Naive thymus-derived CD4-positive, alpha-beta T cell (primary cell): ENCODE results near the gene YES1. TPM values are rescaled to one million over a fixed set of nuclear protein-coding genes. Genes with fewer than 3 reads are reported as not detected.

ENCODE experiments used
- ATAC-seq: fragments of 150-1000 bp; cut with Tn5 transposase; 2 replicates; pipeline ENCODE4 v1.10.0; 2021; ENCODE audit warnings: mild to moderate bottlenecking, moderate library complexity
- CTCF ChIA-PET: fragments of 350-600 bp; sonication (Branson Sonifier 250); formaldehyde crosslinking; loops from one replicate; lab custom pipeline; 2021; ENCODE audit warnings: antibody characterized with exemption; lab: Charles Lee
- POLR2A ChIA-PET: fragments of 350-600 bp; sonication (Branson Sonifier 250); formaldehyde crosslinking; loops from one replicate; lab custom pipeline; 2021; ENCODE audit warnings: antibody characterized with exemption, inconsistent platforms; lab: Charles Lee
- DNase-seq, 9 donors: peaks; one replicate each; pipeline versions ENCODE4 v3.0.0 to v3.0.0-alpha.2; 2020 to 2022; ENCODE audit warnings: mixed read lengths in 1 of 9
- H3K27ac ChIP-seq: one replicate; pipeline ENCODE4 v1.7.0; 2013; ENCODE audit warnings: mild to moderate bottlenecking, low read depth, low read length, moderate library complexity
- H3K27me3 ChIP-seq, 2 donors: one replicate each; pipeline ENCODE4 v1.7.0; 2013; ENCODE audit warnings: low read length in 2 of 2, mild to moderate bottlenecking in 2 of 2, moderate library complexity in 2 of 2; ENCODE audit not compliant: control insufficient read depth in 2 of 2, insufficient read depth in 2 of 2
- H3K36me3 ChIP-seq, 3 experiments: 1 replicate in 2 of 3; 2 replicates in 1 of 3; pipeline ENCODE4 v1.7.0; 2013; ENCODE audit warnings: low read length in 3 of 3, mild to moderate bottlenecking in 3 of 3, moderate library complexity in 1 of 3; ENCODE audit not compliant: insufficient read depth in 3 of 3, control insufficient read depth in 2 of 3
- H3K4me1 ChIP-seq, 2 donors: one replicate each; pipeline ENCODE4 v1.7.0; 2013; ENCODE audit warnings: low read length in 2 of 2, mild to moderate bottlenecking in 2 of 2, moderate library complexity in 1 of 2; ENCODE audit not compliant: control insufficient read depth in 2 of 2, insufficient read depth in 2 of 2
- H3K4me3 ChIP-seq: 2 replicates; pipeline ENCODE4 v1.7.0; 2013; ENCODE audit warnings: mild to moderate bottlenecking, low read length
- H3K9me3 ChIP-seq, 3 experiments: 1 replicate in 2 of 3; 2 replicates in 1 of 3; pipeline ENCODE4 v1.7.0; 2013; ENCODE audit warnings: low read length in 3 of 3; ENCODE audit not compliant: control insufficient read depth in 2 of 3
- H3K27ac Mint-ChIP-seq, 9 donors: one replicate each; pipeline ENCODE4 v1.8.0; 2020 to 2022; ENCODE audit warnings: mixed read lengths in 9 of 9, mild to moderate bottlenecking in 8 of 9, moderate library complexity in 5 of 9, inconsistent platforms in 2 of 9
- H3K27me3 Mint-ChIP-seq, 5 donors: one replicate each; pipeline ENCODE4 v1.8.0; 2021 to 2022; ENCODE audit warnings: mixed read lengths in 5 of 5, mild to moderate bottlenecking in 1 of 5
- H3K36me3 Mint-ChIP-seq, 5 donors: one replicate each; pipeline ENCODE4 v1.8.0; 2020 to 2022; ENCODE audit warnings: mixed read lengths in 5 of 5, mild to moderate bottlenecking in 3 of 5, inconsistent platforms in 1 of 5
- H3K4me1 Mint-ChIP-seq, 7 donors: one replicate each; pipeline ENCODE4 v1.8.0; 2020 to 2022; ENCODE audit warnings: mixed read lengths in 7 of 7, mild to moderate bottlenecking in 3 of 7, inconsistent platforms in 1 of 7
- H3K4me3 Mint-ChIP-seq, 10 donors: one replicate each; pipeline ENCODE4 v1.8.0; 2020 to 2022; ENCODE audit warnings: mild to moderate bottlenecking in 10 of 10, mixed read lengths in 10 of 10, moderate library complexity in 6 of 10, inconsistent platforms in 2 of 10
- H3K9me3 Mint-ChIP-seq, 11 donors: one replicate each; pipeline ENCODE4 v1.8.0; 2020 to 2022; ENCODE audit warnings: mixed read lengths in 11 of 11, mild to moderate bottlenecking in 4 of 11, inconsistent platforms in 1 of 11, moderate library complexity in 1 of 11
- intact Hi-C, 2 donors: fragments of 100-400 bp; cut with micrococcal nuclease; formaldehyde crosslinking; loops; one replicate each; pipeline ENCODE4 v1.15.1; 2023
- polyA plus RNA-seq, 2 donors: library from polyadenylated mRNA; unstranded; fragments of 300-500 nt; fragmentation: Illumina TruSeq; gene quantifications; one replicate each; pipeline ENCODE4 v1.2.3, GENCODE V29; 2021
- total RNA-seq, 6 experiments: library from RNA in 5 of 6; stranded (reverse) in 5 of 6; gene quantifications; 1 replicate in 5 of 6; 2 replicates in 1 of 6; pipeline ENCODE4 v1.2.3 and lab custom pipeline; 2021 to 2026

The YES1 gene
- total RNA-seq: 10 to 100 TPM; 14.2 to 15.8 (median 14.8) TPM
- polyA plus RNA-seq: 1 to 10 TPM in 1 of 2 donors, under 1 TPM in 1; 0.66 to 4.1 TPM
- total RNA-seq (lab: John Stamatoyannopoulos, UW): 25.8 reads per million, percentile 56 among the genes with 10 or more reads in this experiment

DNA sequence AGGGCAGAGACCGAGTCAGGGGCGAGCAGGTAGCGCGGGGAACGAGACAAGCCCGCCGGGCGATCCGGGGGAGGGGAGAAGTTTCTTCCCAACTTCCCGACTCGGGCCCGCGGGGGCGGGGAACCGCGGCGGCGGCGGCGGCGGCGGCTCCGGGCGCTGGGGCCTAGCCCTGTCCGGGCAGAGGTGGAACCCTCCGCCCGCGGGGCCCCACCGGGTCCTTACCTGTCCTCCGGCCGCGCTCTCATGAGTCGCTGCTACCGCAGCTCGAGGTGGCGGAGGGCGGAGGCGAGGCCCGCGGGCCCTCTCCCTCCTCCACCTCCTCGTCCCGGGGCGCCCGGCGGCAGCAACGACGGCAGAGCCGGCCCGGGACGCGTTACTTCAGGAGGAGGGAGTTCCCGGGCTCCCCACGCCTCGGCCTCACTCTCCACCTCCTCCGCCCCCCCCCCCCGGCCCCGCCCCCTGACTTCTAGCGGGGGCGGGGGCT is at the start of gene YES1:
Gene YES1, minus strand, starts transcription at position 351 of the 484 bp plus-strand sequence. CDS start 55,415 bp downstream, outside the sequence.
- Mint-ChIP-seq H3K4me3 (peak within 1 kb of the TSS; percentile 94 to 99 (median 98)), H3K27me3 (peaks cover 0 to 6% (median 0%) of the 10 kb centered on the region in 5 donors), H3K27ac (peak within 1 kb of the TSS; percentile 95 to 100 (median 98)), H3K4me1 (peaks cover 39 to 82% (median 78%) of the 10 kb centered on the region in 7 donors), H3K9me3 (peaks cover 0 to 2% (median 0%) of the 10 kb centered on the region in 11 donors), H3K36me3 (peaks cover 0 to 5% (median 0%) of the 10 kb centered on the region in 5 donors)
- Histone ChIP-seq H3K27ac (peak within 1 kb of the TSS; percentile 94), H3K27me3 (no peaks in the 10 kb centered on the region), H3K4me1 (peaks cover 35 to 36% of the 10 kb centered on the region in 2 donors), H3K4me3 (peak within 1 kb of the TSS; percentile 60), H3K36me3 (peaks cover 0 to 9% (median 0%) of the 10 kb centered on the region in 3 experiments), H3K9me3 (no peaks in the 10 kb centered on the region)
- ChIA-PET CTCF (interaction anchor here (1.0 to 3.1 kb wide), 2 partner anchors 19 to 27 kb away, joined by 5 to 16 read pairs; no protein-coding TSS in a partner anchor), POLR2A (interaction anchor here (0.6 to 4.3 kb wide), 4 partner anchors 9 to 1739 kb away, joined by 3 to 76 read pairs (median 5); no protein-coding TSS in a partner anchor)
- intact Hi-C loops: loop anchor here (1.0 to 10.0 kb wide), 15 partner anchors 8 to 1845 kb away; partner anchors contain the start of genes ENOSF1 (in 2 of the 2), THOC1 (in 2 of the 2), USP14 (in 2 of the 2) and CLUL1 (in 1 of the 2)
- DNase-seq: peak in 3 of 9 donors; percentile 17 to 71 (median 25)
- ATAC-seq: peak; percentile 80

DNA sequence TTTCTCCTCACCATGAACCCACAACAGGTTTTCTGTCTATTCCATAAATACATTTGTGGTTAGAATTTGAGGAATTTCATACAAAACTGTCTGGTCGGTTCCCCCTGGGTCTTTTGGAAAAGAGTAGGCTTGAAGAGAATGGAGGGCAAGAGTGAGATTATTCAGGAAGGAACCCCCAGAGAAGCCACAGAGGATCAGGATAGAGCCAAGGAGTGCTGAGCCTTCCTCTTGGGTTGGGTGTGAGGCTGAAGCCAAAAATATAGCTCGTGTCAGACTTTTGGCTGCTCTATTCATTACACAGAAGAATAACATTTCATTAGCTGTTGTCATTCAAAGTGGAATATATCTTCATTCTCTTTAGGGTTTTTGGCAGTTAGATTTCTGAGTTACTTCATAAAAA is 45.9 kb upstream of the YES1 start:
- no peaks in the 10 kb centered on the region for H3K9me3 ChIP-seq
- no peaks in the 10 kb centered on the region for H3K27me3 ChIP-seq
- no peaks in the 10 kb centered on the region for H3K36me3 ChIP-seq
- ChIA-PET CTCF (no interaction called here), POLR2A (no interaction called here)
- H3K36me3 Mint-ChIP-seq: no peaks in the 10 kb centered on the region
- no peak overlapping the region for H3K27ac Mint-ChIP-seq
- no peaks in the 10 kb centered on the region for H3K9me3 Mint-ChIP-seq
- intact Hi-C loops: no loop called here
- no peak for ATAC-seq
- H3K4me3 ChIP-seq: no peak overlapping the region
- H3K27ac ChIP-seq: no peak overlapping the region
- no peak overlapping the region for H3K4me3 Mint-ChIP-seq
- DNase-seq: no peak
- peaks cover 5 to 21% (median 14%) of the 10 kb centered on the region in 5 donors for H3K27me3 Mint-ChIP-seq
- H3K4me1 Mint-ChIP-seq: no peaks in the 10 kb centered on the region
- no peaks in the 10 kb centered on the region for H3K4me1 ChIP-seq

DNA sequence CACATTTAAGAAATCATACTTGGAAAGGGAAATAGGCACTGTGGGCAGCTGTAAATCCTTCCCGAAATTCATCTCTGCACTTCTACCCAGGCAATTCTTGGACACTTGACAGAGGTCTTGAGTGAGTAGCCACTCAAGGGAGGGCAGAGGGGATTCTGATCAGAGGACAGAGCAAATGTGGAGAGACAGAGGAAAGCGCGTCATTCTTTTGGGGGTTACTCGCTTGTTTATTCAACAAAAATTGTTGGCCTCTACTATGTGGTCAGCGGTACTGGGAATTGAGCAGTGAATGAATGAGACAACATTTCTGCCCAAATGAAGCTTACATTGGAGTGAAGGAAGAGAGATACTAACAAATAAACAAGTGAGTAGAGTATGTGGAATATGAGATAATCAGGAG is 41.4 kb upstream of the YES1 start:
- no peaks in the 10 kb centered on the region for H3K4me1 ChIP-seq
- no peaks in the 10 kb centered on the region for H3K27me3 ChIP-seq
- intact Hi-C loops: no loop called here
- ATAC-seq: no peak
- no peak for DNase-seq
- H3K27ac Mint-ChIP-seq: no peak overlapping the region
- no peak overlapping the region for H3K4me3 ChIP-seq
- H3K4me3 Mint-ChIP-seq: no peak overlapping the region
- no peaks in the 10 kb centered on the region for H3K9me3 Mint-ChIP-seq
- H3K9me3 ChIP-seq: no peaks in the 10 kb centered on the region
- POLR2A ChIA-PET: no interaction called here
- H3K27ac ChIP-seq: no peak overlapping the region
- H3K36me3 ChIP-seq: no peaks in the 10 kb centered on the region
- H3K27me3 Mint-ChIP-seq: peaks cover 0 to 18% (median 9%) of the 10 kb centered on the region in 5 donors
- CTCF ChIA-PET: no interaction called here
- H3K36me3 Mint-ChIP-seq: no peaks in the 10 kb centered on the region
- H3K4me1 Mint-ChIP-seq: no peaks in the 10 kb centered on the region

DNA sequence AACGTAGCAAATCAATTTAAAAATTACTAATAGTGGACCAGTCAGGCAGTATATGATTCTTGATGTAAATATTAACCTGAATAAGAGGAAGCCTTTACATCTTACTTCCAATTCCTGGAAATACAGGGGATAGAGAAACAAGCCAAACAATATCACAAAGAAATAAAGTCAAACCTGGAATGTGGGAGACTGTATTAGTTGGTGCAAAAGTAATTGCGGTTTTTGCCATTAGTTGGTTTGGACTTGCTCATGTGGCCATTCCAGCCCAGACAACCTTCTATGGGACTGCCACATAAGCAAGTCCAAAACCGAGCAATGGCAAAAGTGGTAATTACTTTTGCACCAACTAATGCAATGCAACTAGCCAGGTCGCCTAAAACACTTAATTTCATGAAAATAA is 38.9 kb upstream of the YES1 start:
- intact Hi-C loops: no loop called here
- H3K27ac Mint-ChIP-seq: no peak overlapping the region
- peaks cover 3 to 18% (median 9%) of the 10 kb centered on the region in 5 donors for H3K27me3 Mint-ChIP-seq
- ChIA-PET POLR2A (no interaction called here), CTCF (no interaction called here)
- H3K4me1 Mint-ChIP-seq: no peaks in the 10 kb centered on the region
- Histone ChIP-seq H3K27me3 (no peaks in the 10 kb centered on the region), H3K36me3 (no peaks in the 10 kb centered on the region), H3K27ac (no peak overlapping the region), H3K4me3 (no peak overlapping the region), H3K4me1 (no peaks in the 10 kb centered on the region), H3K9me3 (no peaks in the 10 kb centered on the region)
- no peaks in the 10 kb centered on the region for H3K9me3 Mint-ChIP-seq
- no peak for DNase-seq
- H3K4me3 Mint-ChIP-seq: no peak overlapping the region
- ATAC-seq: no peak
- H3K36me3 Mint-ChIP-seq: no peaks in the 10 kb centered on the region

DNA sequence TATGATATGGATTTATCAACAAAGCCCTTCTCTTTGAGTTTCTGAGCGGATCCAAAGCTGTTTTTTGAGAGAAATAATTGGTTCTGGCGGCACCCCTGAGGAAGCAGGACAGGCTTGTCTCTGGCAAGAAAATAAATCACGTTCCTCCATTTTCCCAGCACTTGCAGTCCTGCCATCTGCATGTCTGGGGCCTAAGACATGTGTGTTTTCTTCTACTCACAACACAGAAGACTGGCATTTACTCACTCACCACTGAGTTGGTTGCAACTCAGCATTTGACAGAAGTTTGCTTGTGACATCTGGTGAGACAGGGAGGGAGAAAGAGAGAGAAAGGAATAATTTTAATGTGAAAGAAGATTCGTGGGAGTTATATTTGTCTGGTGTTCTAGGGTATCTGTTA is 37.0 kb upstream of the YES1 start:
- Histone ChIP-seq H3K27ac (no peak overlapping the region), H3K4me1 (no peaks in the 10 kb centered on the region), H3K9me3 (no peaks in the 10 kb centered on the region), H3K27me3 (no peaks in the 10 kb centered on the region), H3K36me3 (no peaks in the 10 kb centered on the region), H3K4me3 (no peak overlapping the region)
- Mint-ChIP-seq H3K4me3 (no peak overlapping the region), H3K4me1 (no peaks in the 10 kb centered on the region), H3K36me3 (no peaks in the 10 kb centered on the region), H3K9me3 (no peaks in the 10 kb centered on the region), H3K27ac (no peak overlapping the region), H3K27me3 (peaks cover 5 to 18% (median 8%) of the 10 kb centered on the region in 5 donors)
- intact Hi-C loops: no loop called here
- ATAC-seq (no peak), DNase-seq (no peak)
- CTCF ChIA-PET: no interaction called here
- POLR2A ChIA-PET: no interaction called here

DNA sequence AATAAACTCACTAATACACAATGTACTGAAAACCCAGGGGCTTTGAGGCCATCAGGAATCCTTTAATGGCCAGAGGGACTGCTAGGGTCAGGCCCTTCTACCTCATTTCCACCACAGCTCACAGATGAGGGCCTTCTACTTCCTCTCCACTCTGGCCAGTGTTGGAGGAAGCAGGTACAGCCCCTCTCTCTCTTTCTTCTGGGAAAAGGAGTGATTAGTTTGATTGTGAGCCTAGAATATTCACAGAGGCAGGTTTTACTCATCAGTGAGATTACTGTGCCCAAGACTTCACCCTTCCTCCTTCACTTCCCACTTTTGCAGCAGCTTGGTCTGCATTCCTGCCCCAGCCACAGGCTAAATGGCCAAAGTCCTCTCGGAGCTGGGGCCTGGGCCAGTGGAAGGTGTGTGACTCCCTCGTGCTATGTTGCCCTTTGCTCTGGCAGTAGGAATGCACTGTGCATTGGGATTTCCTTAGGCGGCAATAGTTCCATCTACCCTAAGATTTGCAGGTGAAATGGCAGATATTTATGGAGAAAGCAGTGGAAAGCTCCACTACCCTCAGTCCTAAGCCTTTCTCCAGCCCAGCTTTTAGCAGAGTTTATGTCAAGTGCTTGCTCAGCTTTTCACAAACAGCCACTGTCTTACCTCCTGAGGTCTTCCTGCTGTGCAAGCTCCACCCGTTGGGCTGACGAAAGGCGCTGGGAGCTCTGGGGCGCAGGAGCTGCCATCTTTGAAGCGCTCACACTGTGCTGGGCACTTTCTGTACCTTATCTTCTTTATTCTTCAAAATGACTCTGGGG is 36.2 kb upstream of the YES1 start:
- intact Hi-C loops: no loop called here
- Mint-ChIP-seq H3K4me3 (no peak overlapping the region), H3K36me3 (no peaks in the 10 kb centered on the region), H3K27ac (no peak overlapping the region), H3K4me1 (no peaks in the 10 kb centered on the region), H3K9me3 (no peaks in the 10 kb centered on the region), H3K27me3 (peaks cover 0 to 12% (median 4%) of the 10 kb centered on the region in 5 donors)
- Histone ChIP-seq H3K4me1 (no peaks in the 10 kb centered on the region), H3K27ac (no peak overlapping the region), H3K9me3 (no peaks in the 10 kb centered on the region), H3K4me3 (no peak overlapping the region), H3K36me3 (no peaks in the 10 kb centered on the region), H3K27me3 (no peaks in the 10 kb centered on the region)
- DNase-seq (no peak), ATAC-seq (no peak)
- ChIA-PET POLR2A (no interaction called here), CTCF (no interaction called here)
